Measurements from ENCODE around the gene MRGPRX2. TPM values are rescaled to one million over a fixed set of nuclear protein-coding genes. Genes with fewer than 3 reads are reported as not detected.

Gene MRGPRX2
- not detected in 2 replicates for total RNA-seq
- long read RNA-seq, result 0 reads

DNA sequence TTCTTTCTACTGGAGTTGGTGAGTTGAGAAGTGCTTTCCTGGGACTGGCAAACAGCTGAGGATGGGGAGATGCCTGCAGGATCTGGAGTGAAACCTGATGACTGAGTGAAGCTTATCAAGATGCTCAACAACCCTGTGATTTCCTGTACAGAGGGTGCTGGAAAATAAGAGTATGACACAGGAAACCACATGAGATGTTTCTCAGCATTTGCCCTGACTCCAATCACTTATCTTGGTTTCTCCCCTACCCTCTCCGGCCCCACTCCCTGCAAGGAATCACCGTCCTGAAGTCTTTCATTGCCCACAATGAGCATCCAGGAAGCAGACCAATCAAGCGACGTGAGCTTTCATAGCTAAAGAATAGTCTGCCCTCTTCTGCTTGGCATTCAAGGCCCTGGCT, at the start of gene MRGPRX2:
Gene MRGPRX2 (minus strand): TSS at position 89 of the 400 bp plus-strand sequence. CDS start 4,315 bp downstream, outside the sequence.
- Mint-ChIP-seq H3K9me3 (peaks cover 3% of the 10 kb centered on the region), H3K4me3 (no peak within 1 kb of the TSS), H3K4me1 (peaks cover 3% of the 10 kb centered on the region), H3K27ac (ENCODE audit: unreplicated experiment) (no peak within 1 kb of the TSS), H3K27me3 (ENCODE audit: low read depth) (peaks cover 19% of the 10 kb centered on the region), H3K36me3 (ENCODE audit: low read depth) (peaks cover 2% of the 10 kb centered on the region)
- no peak for TF ChIP-seq CTCF (conservative IDR thresholded peaks at IDR 0.05)
- DNase-seq (ENCODE audit: low read depth, low spot score), result no peak

GRCh38 chr11:19110295-19110694, 49.8 kb upstream of the MRGPRX2 start:
- H3K9me3 Mint-ChIP-seq, result no peaks in the 10 kb centered on the region
- H3K36me3 Mint-ChIP-seq (ENCODE audit: low read depth), result no peaks in the 10 kb centered on the region
- peaks cover 28% of the 10 kb centered on the region for H3K27me3 Mint-ChIP-seq (ENCODE audit: low read depth)
- no peak overlapping the region for H3K4me3 Mint-ChIP-seq
- no peak for DNase-seq (ENCODE audit: low read depth, low spot score)
- no peak for TF ChIP-seq CTCF (conservative IDR thresholded peaks at IDR 0.05)
- H3K4me1 Mint-ChIP-seq, result no peaks in the 10 kb centered on the region
- H3K27ac Mint-ChIP-seq (ENCODE audit: unreplicated experiment), result no peak overlapping the region

- DNase-seq (ENCODE audit: low read depth, low spot score), result no peak
- Mint-ChIP-seq H3K9me3 (no peaks in the 10 kb centered on the region), H3K36me3 (ENCODE audit: low read depth) (no peaks in the 10 kb centered on the region), H3K4me1 (no peaks in the 10 kb centered on the region), H3K27me3 (ENCODE audit: low read depth) (peaks cover 8% of the 10 kb centered on the region), H3K27ac (ENCODE audit: unreplicated experiment) (peak overlapping the region; percentile 68), H3K4me3 (no peak overlapping the region)
- TF ChIP-seq CTCF (conservative IDR thresholded peaks at IDR 0.05), result no peak
These were observed 46.6 kb upstream of the MRGPRX2 start for GRCh38 chr11:19107125-19107524.

- TF ChIP-seq CTCF (conservative IDR thresholded peaks at IDR 0.05), result no peak
- H3K36me3 Mint-ChIP-seq (ENCODE audit: low read depth), result no peaks in the 10 kb centered on the region
- DNase-seq (ENCODE audit: low read depth, low spot score), result no peak
- H3K27ac Mint-ChIP-seq (ENCODE audit: unreplicated experiment), result no peak overlapping the region
- H3K4me1 Mint-ChIP-seq, result no peaks in the 10 kb centered on the region
- H3K4me3 Mint-ChIP-seq, result no peak overlapping the region
- H3K27me3 Mint-ChIP-seq (ENCODE audit: low read depth), result peaks cover 10% of the 10 kb centered on the region
- no peaks in the 10 kb centered on the region for H3K9me3 Mint-ChIP-seq
These were observed 44.5 kb upstream of the MRGPRX2 start for GRCh38 chr11:19105011-19105410.

DNA sequence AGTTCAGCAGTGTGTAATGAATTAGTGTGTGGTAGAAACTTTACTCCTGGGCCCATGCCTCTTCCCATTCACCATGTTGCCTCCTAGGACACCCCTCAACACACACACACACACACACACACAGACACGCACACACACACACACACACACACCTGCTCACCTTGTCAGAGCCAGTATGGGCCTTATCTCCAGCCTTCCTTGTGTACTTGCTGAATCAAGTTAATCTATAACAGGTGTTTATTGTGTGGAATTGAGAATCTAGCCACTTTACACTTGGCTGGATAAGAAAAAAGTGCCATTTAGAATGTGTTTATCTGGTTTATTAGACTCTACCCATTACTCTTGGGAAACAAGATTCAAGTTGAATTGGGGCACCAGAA, 42.0 kb upstream of the MRGPRX2 start:
- Mint-ChIP-seq H3K4me3 (no peak overlapping the region), H3K36me3 (ENCODE audit: low read depth) (no peaks in the 10 kb centered on the region), H3K27ac (ENCODE audit: unreplicated experiment) (no peak overlapping the region), H3K4me1 (no peaks in the 10 kb centered on the region), H3K9me3 (no peaks in the 10 kb centered on the region), H3K27me3 (ENCODE audit: low read depth) (peaks cover 28% of the 10 kb centered on the region)
- DNase-seq (ENCODE audit: low read depth, low spot score), result no peak
- TF ChIP-seq CTCF (conservative IDR thresholded peaks at IDR 0.05), result no peak

Measured in neural crest cell (in vitro differentiated cells).